ENCODE data around the gene PPM1L. TPM values are rescaled to one million over a fixed set of nuclear protein-coding genes. Genes with fewer than 3 reads are reported as not detected.

The PPM1L gene
- total RNA-seq, 1 donor from 2014 or later = 5.8 TPM

- H3K36me3 Mint-ChIP-seq (ENCODE audit: low read depth) = no peaks in the 10 kb centered on the region
- ChIA-PET POLR2A (no interaction called here), CTCF (no interaction called here)
- no peaks in the 10 kb centered on the region for H3K9me3 Mint-ChIP-seq
- H3K27ac Mint-ChIP-seq = no peak overlapping the region
- ATAC-seq (ENCODE audit: low read depth) = no peak
- H3K4me3 Mint-ChIP-seq = no peak overlapping the region
- TF ChIP-seq, protein P1, sequence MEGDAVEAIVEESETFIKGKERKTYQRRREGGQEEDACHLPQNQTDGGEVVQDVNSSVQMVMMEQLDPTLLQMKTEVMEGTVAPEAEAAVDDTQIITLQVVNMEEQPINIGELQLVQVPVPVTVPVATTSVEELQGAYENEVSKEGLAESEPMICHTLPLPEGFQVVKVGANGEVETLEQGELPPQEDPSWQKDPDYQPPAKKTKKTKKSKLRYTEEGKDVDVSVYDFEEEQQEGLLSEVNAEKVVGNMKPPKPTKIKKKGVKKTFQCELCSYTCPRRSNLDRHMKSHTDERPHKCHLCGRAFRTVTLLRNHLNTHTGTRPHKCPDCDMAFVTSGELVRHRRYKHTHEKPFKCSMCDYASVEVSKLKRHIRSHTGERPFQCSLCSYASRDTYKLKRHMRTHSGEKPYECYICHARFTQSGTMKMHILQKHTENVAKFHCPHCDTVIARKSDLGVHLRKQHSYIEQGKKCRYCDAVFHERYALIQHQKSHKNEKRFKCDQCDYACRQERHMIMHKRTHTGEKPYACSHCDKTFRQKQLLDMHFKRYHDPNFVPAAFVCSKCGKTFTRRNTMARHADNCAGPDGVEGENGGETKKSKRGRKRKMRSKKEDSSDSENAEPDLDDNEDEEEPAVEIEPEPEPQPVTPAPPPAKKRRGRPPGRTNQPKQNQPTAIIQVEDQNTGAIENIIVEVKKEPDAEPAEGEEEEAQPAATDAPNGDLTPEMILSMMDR (IDR thresholded peaks at IDR 0.05) = no peak
- no peaks in the 10 kb centered on the region for H3K27me3 Mint-ChIP-seq
- DNase-seq = no peak
- H3K4me1 Mint-ChIP-seq = no peaks in the 10 kb centered on the region
- intact Hi-C loops (cut with micrococcal nuclease) = no loop called here
Measured at GRCh38 chr3:160820022-160820421, 64.0 kb downstream of the PPM1L start.

DNA sequence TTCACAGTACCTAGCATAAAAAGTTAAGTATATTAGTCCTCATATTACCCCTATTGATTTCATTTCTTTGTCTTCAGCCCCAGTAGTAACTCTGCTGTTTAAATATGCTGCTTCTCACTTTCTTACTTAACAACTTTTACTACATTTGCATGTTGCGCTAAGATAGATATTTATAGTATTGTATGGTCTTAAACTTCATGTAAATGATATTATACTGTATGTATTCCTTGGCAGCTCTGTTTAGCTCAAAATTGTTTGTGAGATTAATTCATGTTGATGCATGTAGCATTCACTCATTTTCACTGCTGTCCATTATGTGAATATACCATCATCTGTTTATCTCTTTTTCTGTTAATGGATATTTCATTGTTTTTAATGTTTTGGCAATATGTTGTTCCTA lies 64.4 kb downstream of the PPM1L start:
- intact Hi-C loops (cut with micrococcal nuclease) = no loop called here
- TF ChIP-seq, protein P1 (IDR thresholded peaks at IDR 0.05) = no peak
- Mint-ChIP-seq H3K36me3 (ENCODE audit: low read depth) (no peaks in the 10 kb centered on the region), H3K4me1 (no peaks in the 10 kb centered on the region), H3K9me3 (no peaks in the 10 kb centered on the region), H3K27me3 (no peaks in the 10 kb centered on the region), H3K4me3 (no peak overlapping the region), H3K27ac (no peak overlapping the region)
- CTCF ChIA-PET = no interaction called here
- DNase-seq = no peak
- ATAC-seq (ENCODE audit: low read depth) = no peak
- POLR2A ChIA-PET = no interaction called here

- ATAC-seq (ENCODE audit: low read depth) (no peak), DNase-seq (no peak)
- Mint-ChIP-seq H3K36me3 (ENCODE audit: low read depth) (no peaks in the 10 kb centered on the region), H3K27ac (no peak overlapping the region), H3K27me3 (no peaks in the 10 kb centered on the region), H3K9me3 (no peaks in the 10 kb centered on the region), H3K4me1 (no peaks in the 10 kb centered on the region), H3K4me3 (no peak overlapping the region)
- intact Hi-C loops (cut with micrococcal nuclease) = no loop called here
- ChIA-PET CTCF (no interaction called here), POLR2A (no interaction called here)
- TF ChIP-seq, protein P1 (IDR thresholded peaks at IDR 0.05) = no peak
Measured at GRCh38 chr3:160822936-160823335, 66.9 kb downstream of the PPM1L start.

GRCh38 chr3:160825311-160825800 lies 69.3 kb downstream of the PPM1L start:
- H3K4me1 Mint-ChIP-seq = no peaks in the 10 kb centered on the region
- no peak overlapping the region for H3K4me3 Mint-ChIP-seq
- no peak overlapping the region for H3K27ac Mint-ChIP-seq
- ATAC-seq (ENCODE audit: low read depth) (no peak), DNase-seq (no peak)
- TF ChIP-seq, protein P1 (IDR thresholded peaks at IDR 0.05) = no peak
- peaks cover 4% of the 10 kb centered on the region for H3K27me3 Mint-ChIP-seq
- H3K9me3 Mint-ChIP-seq = no peaks in the 10 kb centered on the region
- POLR2A ChIA-PET = no interaction called here
- H3K36me3 Mint-ChIP-seq (ENCODE audit: low read depth) = no peaks in the 10 kb centered on the region
- intact Hi-C loops (cut with micrococcal nuclease) = no loop called here
- CTCF ChIA-PET = no interaction called here

GRCh38 chr3:160826408-160826807 lies 70.4 kb downstream of the PPM1L start:
- H3K36me3 Mint-ChIP-seq (ENCODE audit: low read depth) = no peaks in the 10 kb centered on the region
- CTCF ChIA-PET = no interaction called here
- H3K27me3 Mint-ChIP-seq = peaks cover 4% of the 10 kb centered on the region
- H3K9me3 Mint-ChIP-seq = no peaks in the 10 kb centered on the region
- no peak overlapping the region for H3K27ac Mint-ChIP-seq
- intact Hi-C loops (cut with micrococcal nuclease) = no loop called here
- H3K4me1 Mint-ChIP-seq = no peaks in the 10 kb centered on the region
- ATAC-seq (ENCODE audit: low read depth) = no peak
- POLR2A ChIA-PET = no interaction called here
- TF ChIP-seq, protein P1 (IDR thresholded peaks at IDR 0.05) = no peak
- DNase-seq = no peak
- no peak overlapping the region for H3K4me3 Mint-ChIP-seq

All from activated B cell treated with CpG ODN at 0.5 μM for 24 hours (primary cell).